ENCODE results near the gene EPB41L2.
"Not testable (repeated sequence)": the region's sequence is repeated elsewhere in the genome, so short reads cannot be mapped to it uniquely, and the experiment has no call there.

Gene EPB41L2

DNA sequence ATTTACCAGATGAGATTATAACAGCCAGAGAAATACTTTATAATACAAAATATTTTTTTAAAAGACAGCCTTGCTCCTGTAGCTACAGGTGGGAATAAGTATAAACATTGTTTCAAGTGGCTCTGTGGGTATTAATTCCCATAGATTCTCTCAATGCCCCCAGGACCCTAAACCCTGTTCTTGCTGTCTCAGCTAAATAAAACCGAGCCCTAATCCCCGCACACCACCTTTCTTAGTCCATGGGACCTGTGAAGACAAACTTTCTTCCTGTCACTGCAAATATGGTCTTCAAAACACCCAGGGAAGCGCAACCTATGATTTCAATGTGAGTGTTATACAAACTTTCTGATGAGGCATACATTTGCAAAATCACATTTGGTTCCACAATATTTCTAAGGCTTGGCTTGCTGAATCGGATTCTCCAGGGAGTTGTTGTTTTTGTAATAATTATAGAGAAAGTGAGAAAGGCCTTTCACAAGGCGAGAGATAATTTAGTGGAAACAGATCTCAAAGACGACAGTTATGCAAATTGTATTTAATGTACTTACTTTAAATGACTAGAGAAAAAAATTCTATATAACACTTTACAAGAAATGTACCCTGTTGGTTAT, 224.7 kb downstream of the EPB41L2 start:
- DNase-seq (ENCODE audit: low spot score): no peak

DNA sequence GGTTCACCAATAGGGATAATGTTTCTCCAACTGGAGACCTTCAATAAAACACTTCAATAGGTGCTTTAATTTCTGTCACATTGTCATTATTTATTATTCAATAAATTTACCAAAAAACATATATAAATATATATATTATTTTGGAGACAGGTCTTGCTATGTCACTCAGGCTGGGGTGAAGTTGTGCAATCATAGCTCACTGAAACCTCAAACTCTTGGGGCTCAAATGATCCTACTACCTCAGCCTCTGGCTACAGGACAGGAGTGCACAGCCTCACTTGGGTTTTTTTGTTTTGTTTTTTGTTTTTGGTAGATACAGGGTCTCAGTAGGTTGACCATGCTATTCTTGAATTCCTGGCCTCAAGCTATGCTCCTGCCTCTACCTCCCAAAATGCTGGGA, 226.0 kb downstream of the EPB41L2 start:
- no peak for DNase-seq (ENCODE audit: low spot score)

DNA sequence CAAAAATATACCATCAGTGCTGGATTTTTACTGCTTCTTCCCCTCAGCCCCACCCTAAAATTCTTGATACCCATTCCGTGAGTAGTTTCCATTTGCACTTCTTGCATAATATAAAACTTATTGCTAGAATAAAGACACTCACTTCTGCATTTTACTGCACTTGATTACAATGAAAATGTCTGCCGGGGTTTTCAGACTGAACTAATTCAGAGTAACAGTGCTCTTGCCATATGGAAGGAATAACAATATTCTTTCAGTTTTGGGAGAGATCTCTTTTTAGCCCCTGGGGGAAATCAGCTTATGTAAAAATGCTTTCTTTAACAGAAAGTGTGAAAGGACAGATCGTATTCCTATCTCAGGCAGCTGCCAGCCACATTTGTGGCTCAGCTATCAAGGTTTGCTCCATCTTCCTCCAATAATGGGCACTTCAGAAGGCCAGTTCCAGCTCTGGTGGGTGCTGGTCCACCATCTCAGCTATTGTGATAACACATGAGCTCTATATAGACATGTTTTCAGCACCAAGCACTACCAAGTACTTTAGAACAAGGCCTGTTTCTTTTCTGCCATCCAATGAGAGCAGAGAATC, 226.9 kb downstream of the EPB41L2 start:
- DNase-seq (ENCODE audit: low spot score): no peak

DNA sequence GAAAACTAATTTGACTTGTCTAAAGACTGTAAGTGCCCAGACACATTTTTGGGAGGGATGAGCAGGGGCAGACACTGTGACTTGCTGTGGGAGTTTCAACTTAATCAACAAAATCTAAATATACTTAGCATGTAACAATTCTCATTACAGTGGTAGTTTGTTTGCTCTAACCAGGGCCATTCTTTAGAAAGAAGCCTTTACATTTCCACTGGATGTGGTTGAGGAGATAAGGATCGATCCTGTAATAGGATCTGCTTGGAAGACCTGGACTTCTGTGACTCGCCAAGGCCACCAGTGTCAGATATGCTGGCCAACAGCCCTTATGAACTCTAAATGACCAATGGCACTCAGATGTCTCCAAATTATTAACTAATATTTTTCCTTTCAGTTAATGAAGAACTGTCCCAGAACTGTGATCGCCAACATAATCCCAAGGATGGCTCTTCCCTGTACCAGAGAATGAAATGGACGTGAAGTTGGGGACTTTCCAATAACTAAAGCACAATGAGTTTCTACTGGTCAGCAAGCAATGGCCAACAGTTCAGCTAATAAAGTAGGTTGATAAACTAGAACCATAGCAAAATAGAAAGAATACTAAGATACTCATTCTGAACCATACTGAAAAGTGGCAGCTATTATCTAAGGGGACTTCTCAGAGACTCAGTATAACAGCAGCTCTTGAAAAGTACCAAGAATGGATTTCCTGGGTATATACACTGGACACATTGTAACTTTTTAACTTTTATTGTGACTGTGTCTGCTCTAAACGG, 228.4 kb downstream of the EPB41L2 start:
- no peak for DNase-seq (ENCODE audit: low spot score)

DNA sequence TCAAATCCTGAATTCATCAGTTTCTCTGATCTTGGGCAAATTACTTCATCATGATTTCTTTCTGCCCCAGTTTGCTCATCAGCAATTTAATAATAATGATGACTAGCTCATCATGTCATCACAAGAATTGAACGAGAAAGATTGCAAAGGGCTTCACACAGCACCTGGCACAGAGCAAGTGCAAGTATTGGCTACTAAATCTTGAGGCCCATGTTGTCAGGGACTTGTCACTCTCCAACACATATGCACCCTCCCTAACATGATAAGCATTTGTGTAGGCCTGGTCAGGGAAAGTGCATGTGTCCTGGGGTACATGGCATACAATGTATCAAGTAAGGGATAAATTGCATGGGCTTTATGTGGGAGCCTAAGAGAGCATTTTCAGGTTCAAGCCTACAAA, 229.5 kb downstream of the EPB41L2 start:
- DNase-seq (ENCODE audit: low spot score): no peak

DNA sequence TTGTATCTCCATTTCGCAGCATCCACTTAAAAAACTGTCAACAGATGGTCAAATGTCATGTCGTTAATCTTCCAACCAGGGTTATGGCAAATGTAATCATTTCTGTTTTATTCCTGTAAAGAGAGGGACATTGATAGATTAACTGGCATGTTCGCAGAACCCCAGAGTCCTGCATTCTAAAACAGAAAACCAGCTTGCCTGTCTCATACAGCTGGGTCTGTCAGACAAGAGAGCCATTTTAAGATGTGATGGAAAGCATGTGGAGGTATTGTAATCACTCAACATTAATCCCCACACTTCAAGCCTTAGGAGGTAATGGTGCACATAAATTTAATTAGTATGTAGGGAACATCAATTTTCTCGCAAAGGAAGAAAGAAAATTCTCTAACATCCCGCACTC, 231.4 kb downstream of the EPB41L2 start:
- no peak for DNase-seq (ENCODE audit: low spot score)

DNA sequence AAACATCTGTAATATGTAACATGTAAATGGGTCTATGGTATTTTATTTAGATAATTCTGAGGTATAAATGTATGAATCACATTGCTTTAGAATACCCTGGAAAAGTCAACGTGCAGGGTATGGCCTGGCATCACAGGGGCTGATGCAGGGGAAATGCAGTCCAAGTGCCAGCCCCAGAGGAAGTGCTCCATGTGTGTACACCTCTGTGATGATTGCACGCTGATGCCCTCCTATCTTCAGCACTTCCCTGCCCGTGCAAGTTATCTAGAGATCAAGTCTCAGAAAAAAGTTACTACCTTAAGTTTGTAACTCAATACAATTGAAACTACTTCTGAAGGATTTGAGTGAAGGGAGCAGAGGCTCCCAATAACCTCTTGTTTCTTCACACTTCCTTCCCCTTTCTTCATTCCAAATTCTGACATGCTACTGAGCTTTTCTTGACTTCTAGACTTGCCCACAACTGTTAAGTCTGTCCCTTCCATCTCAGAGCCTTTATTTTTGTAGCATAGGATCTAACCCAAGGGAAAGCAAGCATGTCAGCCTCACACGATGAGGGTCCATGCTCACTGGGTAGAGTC, 233.6 kb downstream of the EPB41L2 start:
- DNase-seq (ENCODE audit: low spot score): no peak

DNA sequence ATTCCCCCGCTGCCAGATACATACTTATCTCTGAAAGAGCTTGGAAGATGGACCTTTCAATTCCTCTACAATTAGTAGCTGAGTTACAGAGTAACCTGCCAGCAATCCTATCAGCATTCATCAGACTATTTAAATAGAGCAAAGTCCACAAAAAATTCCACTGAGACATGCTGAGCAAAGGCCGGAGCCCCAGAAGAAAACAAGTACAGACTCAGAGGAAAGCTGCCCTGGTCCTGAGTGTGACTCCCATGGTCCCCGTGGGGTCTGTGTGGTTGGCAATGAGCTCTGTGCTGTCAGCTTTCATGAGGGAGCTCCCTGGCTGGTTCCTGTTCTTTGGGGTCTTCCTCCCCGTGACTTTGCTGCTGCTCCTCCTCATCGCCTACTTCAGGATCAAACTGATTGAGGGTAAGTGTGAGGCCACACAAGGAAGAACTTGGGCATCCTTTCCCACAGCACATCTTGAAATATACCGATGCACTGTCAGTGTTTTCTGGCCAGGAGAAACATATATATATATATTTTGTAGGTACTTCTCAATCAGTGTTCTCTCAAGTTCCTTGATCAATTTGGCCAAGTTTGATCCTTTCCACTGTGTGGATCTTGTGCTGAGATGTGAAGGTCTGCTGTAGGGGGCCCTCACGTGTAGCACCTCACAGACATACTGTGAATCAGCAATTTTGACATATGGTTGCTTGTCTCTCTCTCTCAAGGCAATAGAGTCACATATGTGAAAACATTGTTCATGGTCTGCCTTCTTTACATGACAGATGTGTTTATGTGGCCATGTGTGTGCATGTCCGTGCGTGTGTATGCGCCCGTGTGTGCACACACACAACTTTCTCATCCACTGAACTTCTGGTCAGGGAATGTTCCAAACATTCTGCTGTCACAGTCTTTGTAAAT, 235.5 kb downstream of the EPB41L2 start, which contains the start of gene SMLR1:
SMLR1 (plus strand) TSS at position 160 of the 903 bp plus-strand sequence; CDS start at position 168, 8 bp downstream.
- no peak for DNase-seq (ENCODE audit: low spot score)

DNA sequence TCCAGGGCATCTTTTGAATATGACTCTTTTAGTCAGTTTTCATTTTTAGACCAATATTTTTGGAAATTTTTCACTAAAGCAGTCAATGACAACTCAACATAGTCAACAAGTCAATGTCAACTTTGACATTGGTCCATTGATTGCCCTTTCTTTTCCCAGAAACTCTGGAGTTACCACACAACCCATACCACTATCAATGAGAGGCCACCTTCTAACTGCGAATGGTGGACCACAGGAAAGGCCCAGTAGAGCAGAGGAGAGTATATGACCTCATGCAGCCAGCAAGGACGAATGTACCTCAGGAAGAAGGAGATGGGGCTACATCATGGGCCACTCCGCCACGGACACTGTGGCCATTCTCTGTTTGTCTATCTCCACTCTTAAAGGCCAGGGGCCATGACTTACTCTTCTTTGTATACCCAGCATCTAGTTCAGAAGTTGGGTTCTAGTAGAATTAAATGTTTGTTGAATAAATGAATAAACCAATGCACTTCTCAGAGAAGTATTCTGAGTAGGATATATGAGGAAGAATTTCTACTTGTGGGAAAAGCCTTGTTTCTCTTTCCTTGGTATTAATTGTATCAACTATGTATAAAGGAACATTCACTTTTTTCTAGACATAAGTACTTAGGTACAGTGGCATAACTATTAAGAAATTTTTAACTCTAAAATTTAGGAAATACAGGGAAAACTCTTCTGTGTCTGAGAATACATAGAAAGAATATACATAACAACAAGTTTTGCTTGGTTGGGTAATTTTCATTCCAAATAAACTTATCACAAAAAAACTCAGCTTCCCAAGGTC, 236.4 kb downstream of the EPB41L2 start:
- no peak for DNase-seq (ENCODE audit: low spot score)

DNA sequence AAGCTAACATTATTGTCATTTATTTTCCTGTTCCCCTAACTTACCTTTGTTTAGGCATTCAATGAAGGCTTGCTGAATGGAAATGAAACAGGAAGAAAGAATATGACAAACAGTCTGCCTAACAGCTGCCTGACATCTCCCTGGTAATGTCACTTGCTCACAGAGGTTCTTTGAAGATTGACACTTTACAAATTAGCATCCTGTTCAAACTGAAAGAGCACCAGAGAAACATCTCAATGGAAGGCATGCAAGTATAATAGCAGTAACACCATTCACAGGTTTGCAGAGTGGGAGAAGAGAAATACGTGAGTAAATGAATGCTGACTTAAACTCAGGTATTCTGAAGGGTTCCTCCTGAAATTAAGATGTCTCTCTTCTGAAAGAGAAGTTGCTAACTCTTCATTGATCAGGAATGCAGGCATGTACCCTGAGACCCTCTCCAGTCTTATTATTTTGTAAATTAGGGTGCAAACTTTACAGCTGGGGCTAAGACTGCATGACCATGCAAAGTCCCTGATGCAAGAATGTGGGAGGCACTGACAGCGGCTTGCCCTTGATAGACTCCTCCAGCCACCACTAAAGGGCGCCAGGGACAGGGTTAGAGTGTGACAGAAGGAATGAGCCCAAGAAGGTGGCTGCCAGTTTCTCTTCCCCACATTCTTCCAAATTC, 237.1 kb downstream of the EPB41L2 start:
- DNase-seq (ENCODE audit: low spot score): no peak

DNA sequence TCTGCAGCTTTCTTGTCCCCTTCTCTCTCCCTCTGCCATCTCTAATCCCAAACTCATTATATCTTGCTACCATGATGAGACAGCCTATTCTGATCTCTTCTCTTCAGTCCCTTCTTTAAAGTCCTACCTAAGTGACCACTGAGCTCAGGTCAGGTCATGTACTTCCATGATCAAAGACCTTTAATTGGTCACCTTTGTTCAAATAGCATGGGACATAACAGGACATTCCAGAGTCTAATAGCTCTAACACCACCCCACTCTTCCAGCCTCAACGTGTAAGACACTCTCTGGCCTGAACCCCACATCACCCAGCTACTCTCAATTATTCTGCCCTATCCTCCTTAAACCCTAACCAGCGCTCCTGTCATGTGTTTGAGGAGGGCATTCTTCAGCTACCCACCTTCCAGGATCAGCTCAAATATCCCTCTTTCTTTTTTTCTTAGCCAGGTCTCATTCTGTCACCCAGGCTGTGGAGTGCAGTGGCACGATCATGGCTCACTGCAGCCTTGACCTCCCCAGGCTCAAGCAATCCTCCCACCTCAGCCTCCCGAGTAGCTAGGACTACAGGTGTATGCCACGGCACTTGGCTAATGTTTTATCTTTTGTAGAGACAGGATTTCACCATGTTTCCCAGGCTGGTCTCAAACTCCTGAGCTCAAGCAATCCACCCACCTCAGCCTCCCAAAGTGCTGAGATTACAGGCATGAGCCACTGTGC, 237.9 kb downstream of the EPB41L2 start:
- no peak for DNase-seq (ENCODE audit: low spot score)

DNA sequence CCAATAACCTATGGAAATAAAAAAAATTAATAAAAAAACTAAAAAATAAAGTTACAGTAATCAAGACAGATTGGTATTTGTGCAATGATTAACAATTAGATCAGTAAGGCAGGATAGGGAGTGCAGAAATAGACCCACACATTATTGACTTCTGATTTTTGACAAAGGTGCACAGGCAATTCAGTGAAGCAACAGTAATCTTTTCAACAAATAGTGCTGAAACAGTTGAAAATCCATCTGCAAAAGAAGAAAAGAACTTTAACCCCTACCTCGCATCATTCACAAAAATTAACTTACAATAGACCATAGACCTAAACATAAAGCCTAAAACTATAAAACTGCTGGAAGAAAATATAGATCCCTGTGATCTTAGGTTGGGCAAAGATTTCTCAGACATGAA, 240.3 kb downstream of the EPB41L2 start:
- DNase-seq (ENCODE audit: low spot score): no peak

DNA sequence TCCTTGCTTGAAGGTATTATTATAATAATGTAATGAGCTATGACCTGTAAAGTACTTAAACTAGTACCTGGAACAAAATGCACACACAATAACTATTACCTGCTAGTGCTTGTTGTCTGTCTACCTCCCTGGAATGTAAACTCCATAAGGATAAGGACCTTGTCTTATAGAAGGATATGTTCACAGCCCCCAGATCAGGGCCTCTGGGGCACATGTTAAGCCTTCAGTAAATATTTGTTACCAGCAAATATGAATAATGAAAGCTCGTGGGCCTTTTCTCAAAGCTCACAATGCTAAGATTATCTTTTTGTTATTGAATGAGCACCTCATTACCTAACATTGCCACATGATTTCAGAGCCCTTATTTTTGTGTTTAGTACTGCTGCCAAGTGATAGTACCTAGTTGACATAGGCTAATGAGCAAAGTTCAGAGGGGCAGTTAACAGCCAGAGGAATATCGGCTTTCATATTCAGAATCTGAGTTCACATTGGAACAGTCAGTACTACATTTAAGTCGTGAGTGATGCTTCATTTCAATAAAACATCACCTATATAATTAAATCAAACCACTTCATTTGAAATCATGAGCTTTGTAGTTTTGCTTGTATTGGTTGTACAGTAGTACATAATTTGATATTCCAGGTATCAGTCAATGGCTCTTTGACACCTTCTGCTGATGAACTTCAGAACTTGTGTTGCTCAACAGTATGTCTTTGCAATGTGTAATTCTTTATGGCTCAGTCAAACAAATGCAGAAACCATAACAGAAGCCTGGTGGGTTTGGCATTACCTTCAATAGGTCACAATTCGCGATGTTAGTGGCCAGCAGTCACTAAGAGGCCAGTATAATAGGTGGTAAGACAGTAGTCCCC, 247.6 kb downstream of the EPB41L2 start:
- no peak for DNase-seq (ENCODE audit: low spot score)

DNA sequence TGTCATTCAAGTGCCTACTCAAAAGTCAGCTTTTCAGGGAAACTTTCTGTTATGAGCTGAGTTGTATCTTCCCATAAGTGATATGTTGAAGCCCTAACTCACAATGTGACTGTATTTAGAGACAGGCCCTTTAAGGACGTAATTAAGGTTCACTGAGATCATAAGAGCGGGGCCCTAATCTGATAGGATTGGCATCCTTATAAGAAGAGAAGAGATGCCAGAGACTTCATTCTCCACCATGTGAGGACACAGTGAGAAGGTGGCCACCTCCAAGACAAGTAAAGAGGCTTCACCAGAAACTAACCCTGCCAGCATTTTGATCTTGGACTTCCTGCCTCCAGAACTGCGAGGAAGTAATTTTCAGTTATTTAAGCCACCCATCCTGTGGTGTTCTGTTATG, 248.5 kb downstream of the EPB41L2 start:
- DNase-seq (ENCODE audit: low spot score): no peak

DNA sequence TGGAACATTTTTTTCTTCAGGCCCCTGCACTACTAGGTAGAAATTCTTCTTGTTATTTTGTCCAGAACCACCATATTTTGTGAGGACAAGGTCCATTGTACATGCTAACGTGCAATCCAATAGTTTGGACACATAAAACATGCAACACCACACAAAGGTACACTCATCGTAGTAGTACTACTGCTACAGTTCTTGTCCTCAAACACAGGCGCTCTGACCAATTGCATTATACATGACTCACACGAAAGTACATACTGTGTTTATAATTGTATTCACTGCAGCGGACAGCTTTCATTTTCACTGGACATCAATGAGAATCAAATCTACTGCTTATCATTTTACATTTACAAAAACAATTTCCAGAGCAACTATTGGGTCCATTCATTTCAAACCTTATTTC, 251.1 kb downstream of the EPB41L2 start:
- no peak for DNase-seq (ENCODE audit: low spot score)

DNA sequence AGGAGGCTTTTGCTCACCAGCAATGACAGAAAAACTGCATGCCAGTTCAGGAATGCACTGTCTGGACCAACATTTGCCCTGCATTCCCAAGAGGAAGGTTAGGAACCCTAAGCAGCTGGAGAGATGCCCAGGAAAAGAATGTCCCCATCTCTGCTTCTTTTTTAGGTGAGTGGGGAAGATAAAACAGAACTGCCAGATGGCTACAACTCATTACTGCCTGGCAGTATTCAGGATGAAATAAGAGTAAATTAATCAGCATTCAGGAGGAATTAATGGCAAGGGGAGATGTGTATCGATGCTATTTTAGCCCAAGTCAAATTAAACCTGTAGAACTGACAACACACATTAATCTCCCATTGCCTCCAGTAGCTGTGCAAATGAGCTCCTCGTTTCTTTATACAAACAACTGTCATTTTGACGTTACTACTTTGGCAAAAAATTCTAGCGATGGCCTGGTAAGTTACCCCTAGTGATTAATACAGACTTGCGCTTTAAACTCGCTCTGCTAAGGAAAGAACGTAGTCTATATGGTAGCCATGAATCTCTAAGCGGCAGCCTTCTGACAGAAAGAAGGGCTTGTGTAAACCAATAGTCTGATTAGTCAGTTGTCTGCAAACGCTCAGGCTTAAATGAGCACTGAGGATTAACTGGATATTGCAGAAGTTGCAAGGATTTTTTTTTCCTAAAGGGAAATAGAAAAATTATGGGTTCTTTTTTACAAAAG, 252.6 kb downstream of the EPB41L2 start:
- DNase-seq (ENCODE audit: low spot score): no peak

DNA sequence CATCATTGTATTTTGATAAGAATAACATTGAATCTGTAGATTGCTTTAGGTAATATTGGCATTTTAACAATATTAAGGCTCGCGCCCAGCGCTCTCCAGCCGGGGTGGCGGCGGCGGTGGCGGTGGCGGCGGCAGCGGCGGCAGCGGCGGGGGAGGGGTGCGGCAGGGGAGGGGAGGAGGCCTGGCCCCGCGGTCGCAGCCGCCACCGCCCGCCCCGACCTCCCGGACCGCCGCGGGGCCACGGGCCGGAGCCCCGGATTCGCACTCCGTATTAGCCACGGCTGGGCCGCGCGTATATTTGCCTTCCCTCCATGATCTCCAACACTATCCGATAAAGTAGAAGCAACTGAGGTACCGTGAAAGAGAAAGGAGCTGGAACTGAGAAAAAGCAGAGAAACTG, 261.7 kb downstream of the EPB41L2 start:
- not testable (repeated sequence) for DNase-seq (ENCODE audit: low spot score)

DNA sequence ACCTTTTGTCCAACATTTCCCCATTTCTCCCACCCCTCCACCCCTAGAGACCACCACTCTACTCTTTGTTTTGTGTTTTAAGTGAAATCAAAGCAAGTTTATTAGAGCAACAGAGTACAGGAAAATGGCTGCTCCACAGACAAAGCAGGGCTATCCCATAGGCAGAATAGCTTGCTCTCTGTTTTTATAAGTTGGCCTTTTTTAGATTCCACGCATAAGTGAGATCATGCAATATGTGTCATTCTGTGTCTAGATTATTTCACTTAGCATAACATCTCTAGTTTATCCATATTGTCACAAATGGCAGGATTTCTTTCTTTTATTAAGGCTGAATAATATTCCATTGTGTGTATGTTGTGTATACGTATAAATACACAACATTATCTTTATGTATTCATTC, 266.0 kb downstream of the EPB41L2 start:
- DNase-seq (ENCODE audit: low spot score): no peak

Data from NAMALWA (cell line).